Spleen (tissue), 7 donors: ENCODE results near the gene DUSP8.

ENCODE experiments used
- CTCF ChIP-seq, 11 experiments: fragments of 200-600 bp in 7 of 11; fragments of 450-650 bp in 4 of 11; sonication (generic) in 4 of 11; IDR thresholded peaks in 8 of 11; conservative IDR thresholded peaks in 3 of 11; 1 replicate in 7 of 11; 2 replicates in 4 of 11; pipeline versions ENCODE4 v1.4.0 to v1.8.0; 2016 to 2021; ENCODE audit warnings: antibody characterized with exemption in 11 of 11, inconsistent platforms in 4 of 11, mild to moderate bottlenecking in 1 of 11
- POLR2AphosphoS5 ChIP-seq, 3 donors: sonication (generic); formaldehyde crosslinking; IDR thresholded peaks; one replicate each; pipeline ENCODE4 v1.5.1; 2017; ENCODE audit warnings: antibody characterized with exemption in 3 of 3
- donor health status: DM: no; HTN: no; CAD: no; lungs with moderate emphysema.
- donor health status: DM: no; HTN: no; CAD: no.
- donor health status: DM: no; HTN: no; CAD: no.

- no peak for TF ChIP-seq CTCF (IDR thresholded peaks at IDR 0.05 in 8 of 11, conservative IDR thresholded peaks at IDR 0.05 in 3 of 11)
- no peak for TF ChIP-seq POLR2AphosphoS5 (IDR thresholded peaks at IDR 0.05)
Observed at GRCh38 chr11:1563697-1564534, 8.2 kb downstream of the DUSP8 start.
